Osteoblast (primary cell): ENCODE measurements around the gene ACSBG1. TPM values are rescaled to one million over a fixed set of nuclear protein-coding genes. Genes with fewer than 3 reads are reported as not detected.

Experiments used
- DNase-seq: peaks from one replicate; pipeline ENCODE4 v3.0.0; 2011; ENCODE audit warnings: low spot score, mixed read lengths; ENCODE audit not compliant: insufficient read length; ENCODE audit errors: missing footprints
- H2AFZ ChIP-seq: 2 replicates; pipeline ENCODE4 v1.6.0; 2011; ENCODE audit warnings: mild to moderate bottlenecking, low read length
- H3K27ac ChIP-seq: 2 replicates; pipeline ENCODE4 v1.5.1; 2011; ENCODE audit warnings: mild to moderate bottlenecking, low read depth, low read length, moderate library complexity
- H3K27me3 ChIP-seq: 2 replicates; pipeline ENCODE4 v1.6.0; 2012; ENCODE audit warnings: mild to moderate bottlenecking, control low read depth, inconsistent platforms, low read length, moderate library complexity; ENCODE audit not compliant: insufficient read depth
- H3K36me3 ChIP-seq: 2 replicates; pipeline ENCODE4 v1.5.1; 2011; ENCODE audit warnings: mild to moderate bottlenecking, low read length, control low read depth, moderate library complexity; ENCODE audit not compliant: insufficient read depth
- H3K4me1 ChIP-seq: 2 replicates; pipeline ENCODE4 v1.5.1; 2011; ENCODE audit warnings: mild to moderate bottlenecking, low read length, control low read depth, moderate library complexity; ENCODE audit not compliant: insufficient read depth
- H3K4me2 ChIP-seq: 2 replicates; pipeline ENCODE4 v1.6.0; 2011; ENCODE audit warnings: mild to moderate bottlenecking, low read length; ENCODE audit not compliant: insufficient read depth
- H3K4me3 ChIP-seq: fragments of 200-600 bp; sonication (generic); 3 replicates; pipeline ENCODE4 v1.5.1; 2012; ENCODE audit warnings: mild to moderate bottlenecking, low read length, inconsistent platforms; ENCODE audit not compliant: insufficient read depth
- H3K79me2 ChIP-seq: 2 replicates; pipeline ENCODE4 v1.6.0; 2012; ENCODE audit warnings: mild to moderate bottlenecking, low read length, control low read depth, inconsistent platforms; ENCODE audit not compliant: insufficient read depth
- H3K9me3 ChIP-seq: 2 replicates; pipeline ENCODE4 v1.5.1; 2011; ENCODE audit warnings: low read depth, low read length, control low read depth
- H4K20me1 ChIP-seq: 2 replicates; pipeline ENCODE4 v1.6.0; 2012; ENCODE audit warnings: mild to moderate bottlenecking, low read length, control low read depth; ENCODE audit not compliant: insufficient read depth
- CTCF ChIP-seq: IDR thresholded peaks from 2 replicates; pipeline ENCODE4 v1.5.1; 2011; ENCODE audit warnings: mild to moderate bottlenecking, low read depth, low read length, moderate library complexity; ENCODE audit errors: extremely low read depth
- total RNA-seq: library from RNA; depleted of rRNA; stranded (reverse); fragments of >200 nt; gene quantifications from 2 replicates; pipeline ENCODE4 v1.2.3, GENCODE V29; 2012

Gene ACSBG1
- total RNA-seq, 1 donor, result under 0.01 TPM

GRCh38 chr15:78222745-78223395 is 11.5 kb downstream of the ACSBG1 start:
- Histone ChIP-seq H2AFZ (no peak overlapping the region), H3K27ac (no peak overlapping the region), H3K4me2 (no peak overlapping the region), H3K4me3 (no peak overlapping the region), H3K79me2 (no peaks in the 10 kb centered on the region), H4K20me1 (no peaks in the 10 kb centered on the region), H3K36me3 (no peaks in the 10 kb centered on the region), H3K27me3 (peaks cover 16% of the 10 kb centered on the region), H3K4me1 (no peaks in the 10 kb centered on the region), H3K9me3 (no peaks in the 10 kb centered on the region)
- no peak for DNase-seq
- no peak for TF ChIP-seq CTCF

GRCh38 chr15:78220713-78221112 is 13.7 kb downstream of the ACSBG1 start:
- Histone ChIP-seq H3K79me2 (no peaks in the 10 kb centered on the region), H3K4me1 (peaks cover 8% of the 10 kb centered on the region), H3K36me3 (no peaks in the 10 kb centered on the region), H3K4me2 (no peak overlapping the region), H2AFZ (no peak overlapping the region), H4K20me1 (no peaks in the 10 kb centered on the region), H3K27me3 (peaks cover 9% of the 10 kb centered on the region), H3K27ac (no peak overlapping the region), H3K9me3 (no peaks in the 10 kb centered on the region), H3K4me3 (no peak overlapping the region)
- no peak for DNase-seq
- TF ChIP-seq CTCF, result no peak

GRCh38 chr15:78216276-78217104 is 17.9 kb downstream of the ACSBG1 start:
- Histone ChIP-seq H2AFZ (no peak overlapping the region), H3K4me1 (peaks cover 20% of the 10 kb centered on the region), H3K4me2 (no peak overlapping the region), H3K9me3 (no peaks in the 10 kb centered on the region), H3K36me3 (no peaks in the 10 kb centered on the region), H3K27ac (no peak overlapping the region), H3K79me2 (no peaks in the 10 kb centered on the region), H3K27me3 (peaks cover 10% of the 10 kb centered on the region), H4K20me1 (no peaks in the 10 kb centered on the region), H3K4me3 (no peak overlapping the region)
- no peak for TF ChIP-seq CTCF
- no peak for DNase-seq

- H3K36me3 ChIP-seq, result no peaks in the 10 kb centered on the region
- no peak overlapping the region for H2AFZ ChIP-seq
- TF ChIP-seq CTCF, result no peak
- no peak overlapping the region for H3K4me3 ChIP-seq
- H3K27me3 ChIP-seq, result peaks cover 4% of the 10 kb centered on the region
- H3K79me2 ChIP-seq, result no peaks in the 10 kb centered on the region
- no peaks in the 10 kb centered on the region for H4K20me1 ChIP-seq
- peaks cover 20% of the 10 kb centered on the region for H3K4me1 ChIP-seq
- no peak for DNase-seq
- no peak overlapping the region for H3K27ac ChIP-seq
- no peak overlapping the region for H3K4me2 ChIP-seq
- H3K9me3 ChIP-seq, result no peaks in the 10 kb centered on the region
These were observed 20.4 kb downstream of the ACSBG1 start for GRCh38 chr15:78213956-78214355.
